Naive thymus-derived CD4-positive, alpha-beta T cell (primary cell): ENCODE data around the gene SAG. TPM values are rescaled to one million over a fixed set of nuclear protein-coding genes. Genes with fewer than 3 reads are reported as not detected.

Experiments
- ATAC-seq: fragments of 150-1000 bp; cut with Tn5 transposase; 2 replicates; pipeline ENCODE4 v1.10.0; 2021; ENCODE audit warnings: mild to moderate bottlenecking, moderate library complexity
- CTCF ChIA-PET: fragments of 350-600 bp; sonication (Branson Sonifier 250); formaldehyde crosslinking; loops from one replicate; lab custom pipeline; 2021; ENCODE audit warnings: antibody characterized with exemption; lab: Charles Lee
- POLR2A ChIA-PET: fragments of 350-600 bp; sonication (Branson Sonifier 250); formaldehyde crosslinking; loops from one replicate; lab custom pipeline; 2021; ENCODE audit warnings: antibody characterized with exemption, inconsistent platforms; lab: Charles Lee
- DNase-seq, 9 donors: peaks; one replicate each; pipeline versions ENCODE4 v3.0.0 to v3.0.0-alpha.2; 2020 to 2022; ENCODE audit warnings: mixed read lengths in 1 of 9
- H3K27ac ChIP-seq: one replicate; pipeline ENCODE4 v1.7.0; 2013; ENCODE audit warnings: mild to moderate bottlenecking, low read depth, low read length, moderate library complexity
- H3K27me3 ChIP-seq, 2 donors: one replicate each; pipeline ENCODE4 v1.7.0; 2013; ENCODE audit warnings: low read length in 2 of 2, mild to moderate bottlenecking in 2 of 2, moderate library complexity in 2 of 2; ENCODE audit not compliant: control insufficient read depth in 2 of 2, insufficient read depth in 2 of 2
- H3K36me3 ChIP-seq, 3 experiments: 1 replicate in 2 of 3; 2 replicates in 1 of 3; pipeline ENCODE4 v1.7.0; 2013; ENCODE audit warnings: low read length in 3 of 3, mild to moderate bottlenecking in 3 of 3, moderate library complexity in 1 of 3; ENCODE audit not compliant: insufficient read depth in 3 of 3, control insufficient read depth in 2 of 3
- H3K4me1 ChIP-seq, 2 donors: one replicate each; pipeline ENCODE4 v1.7.0; 2013; ENCODE audit warnings: low read length in 2 of 2, mild to moderate bottlenecking in 2 of 2, moderate library complexity in 1 of 2; ENCODE audit not compliant: control insufficient read depth in 2 of 2, insufficient read depth in 2 of 2
- H3K4me3 ChIP-seq: 2 replicates; pipeline ENCODE4 v1.7.0; 2013; ENCODE audit warnings: mild to moderate bottlenecking, low read length
- H3K9me3 ChIP-seq, 3 experiments: 1 replicate in 2 of 3; 2 replicates in 1 of 3; pipeline ENCODE4 v1.7.0; 2013; ENCODE audit warnings: low read length in 3 of 3; ENCODE audit not compliant: control insufficient read depth in 2 of 3
- H3K27ac Mint-ChIP-seq, 9 donors: one replicate each; pipeline ENCODE4 v1.8.0; 2020 to 2022; ENCODE audit warnings: mixed read lengths in 9 of 9, mild to moderate bottlenecking in 8 of 9, moderate library complexity in 5 of 9, inconsistent platforms in 2 of 9
- H3K27me3 Mint-ChIP-seq, 5 donors: one replicate each; pipeline ENCODE4 v1.8.0; 2021 to 2022; ENCODE audit warnings: mixed read lengths in 5 of 5, mild to moderate bottlenecking in 1 of 5
- H3K36me3 Mint-ChIP-seq, 5 donors: one replicate each; pipeline ENCODE4 v1.8.0; 2020 to 2022; ENCODE audit warnings: mixed read lengths in 5 of 5, mild to moderate bottlenecking in 3 of 5, inconsistent platforms in 1 of 5
- H3K4me1 Mint-ChIP-seq, 7 donors: one replicate each; pipeline ENCODE4 v1.8.0; 2020 to 2022; ENCODE audit warnings: mixed read lengths in 7 of 7, mild to moderate bottlenecking in 3 of 7, inconsistent platforms in 1 of 7
- H3K4me3 Mint-ChIP-seq, 10 donors: one replicate each; pipeline ENCODE4 v1.8.0; 2020 to 2022; ENCODE audit warnings: mild to moderate bottlenecking in 10 of 10, mixed read lengths in 10 of 10, moderate library complexity in 6 of 10, inconsistent platforms in 2 of 10
- H3K9me3 Mint-ChIP-seq, 11 donors: one replicate each; pipeline ENCODE4 v1.8.0; 2020 to 2022; ENCODE audit warnings: mixed read lengths in 11 of 11, mild to moderate bottlenecking in 4 of 11, inconsistent platforms in 1 of 11, moderate library complexity in 1 of 11
- intact Hi-C, 2 donors: fragments of 100-400 bp; cut with micrococcal nuclease; formaldehyde crosslinking; loops; one replicate each; pipeline ENCODE4 v1.15.1; 2023
- polyA plus RNA-seq, 2 donors: library from polyadenylated mRNA; unstranded; fragments of 300-500 nt; fragmentation: Illumina TruSeq; gene quantifications; one replicate each; pipeline ENCODE4 v1.2.3, GENCODE V29; 2021
- total RNA-seq, 6 experiments: library from RNA in 5 of 6; stranded (reverse) in 5 of 6; gene quantifications; 1 replicate in 5 of 6; 2 replicates in 1 of 6; pipeline ENCODE4 v1.2.3 and lab custom pipeline; 2021 to 2026

Gene SAG
- total and polyA plus RNA-seq, 7 experiments from 2014 or later = 0.05 to 0.65 (median 0.10) TPM; not detected in 4

GRCh38 chr2:233342301-233342700, 34.7 kb downstream of the SAG start:
- POLR2A ChIA-PET = interaction anchor here (2.5 kb wide), 1 partner anchor 11 kb away, joined by 11 read pairs; no protein-coding TSS in a partner anchor
- peaks cover 5 to 18% (median 16%) of the 10 kb centered on the region in 7 donors for H3K4me1 Mint-ChIP-seq
- H3K27ac Mint-ChIP-seq = no peak overlapping the region
- Histone ChIP-seq H3K9me3 (no peaks in the 10 kb centered on the region), H3K27me3 (no peaks in the 10 kb centered on the region), H3K36me3 (no peaks in the 10 kb centered on the region), H3K4me3 (no peak overlapping the region), H3K27ac (no peak overlapping the region), H3K4me1 (no peaks in the 10 kb centered on the region)
- DNase-seq (no peak), ATAC-seq (no peak)
- intact Hi-C loops = no loop called here
- CTCF ChIA-PET = interaction anchor here (0.6 to 0.8 kb wide), 4 partner anchors 56 to 886 kb away, joined by 3 to 4 read pairs (median 4); partner anchors contain the start of genes ALPI and ATG16L1
- peaks cover 0 to 4% (median 0%) of the 10 kb centered on the region in 5 donors for H3K36me3 Mint-ChIP-seq
- no peak overlapping the region for H3K4me3 Mint-ChIP-seq
- peaks cover 0 to 17% (median 0%) of the 10 kb centered on the region in 5 donors for H3K27me3 Mint-ChIP-seq
- H3K9me3 Mint-ChIP-seq = peaks cover 0 to 3% (median 0%) of the 10 kb centered on the region in 11 donors

GRCh38 chr2:233343171-233343705, 35.6 kb downstream of the SAG start:
- Histone ChIP-seq H3K36me3 (no peaks in the 10 kb centered on the region), H3K27ac (no peak overlapping the region), H3K27me3 (no peaks in the 10 kb centered on the region), H3K9me3 (no peaks in the 10 kb centered on the region), H3K4me1 (no peaks in the 10 kb centered on the region), H3K4me3 (no peak overlapping the region)
- Mint-ChIP-seq H3K36me3 (peaks cover 0 to 4% (median 0%) of the 10 kb centered on the region in 5 donors), H3K27me3 (peaks cover 0 to 11% (median 0%) of the 10 kb centered on the region in 5 donors), H3K4me3 (no peak overlapping the region), H3K4me1 (peaks cover 5 to 17% (median 11%) of the 10 kb centered on the region in 7 donors), H3K9me3 (peaks cover 0 to 3% (median 0%) of the 10 kb centered on the region in 11 donors), H3K27ac (no peak overlapping the region)
- ChIA-PET POLR2A (interaction anchor here (0.8 to 2.5 kb wide), 4 partner anchors 9 to 75 kb away, joined by 3 to 11 read pairs (median 3); no protein-coding TSS in a partner anchor), CTCF (interaction anchor here (0.7 kb wide), 1 partner anchor 12 kb away, joined by 3 read pairs; no protein-coding TSS in a partner anchor)
- DNase-seq (no peak), ATAC-seq (no peak)
- intact Hi-C loops = no loop called here

GRCh38 chr2:233346376-233346775, 38.8 kb downstream of the SAG start:
- ATAC-seq (no peak), DNase-seq (no peak)
- no peaks in the 10 kb centered on the region for H3K36me3 ChIP-seq
- H3K4me3 ChIP-seq = no peak overlapping the region
- H3K27ac Mint-ChIP-seq = peak overlapping the region in 2 of 9 donors; percentile 17 to 60
- H3K27ac ChIP-seq = no peak overlapping the region
- ChIA-PET POLR2A (interaction anchor here (0.6 to 1.7 kb wide), 4 partner anchors 11 to 79 kb away, joined by 3 to 5 read pairs (median 4); no protein-coding TSS in a partner anchor), CTCF (no interaction called here)
- no peaks in the 10 kb centered on the region for H3K4me1 ChIP-seq
- intact Hi-C loops = no loop called here
- peaks cover 0 to 11% (median 0%) of the 10 kb centered on the region in 5 donors for H3K27me3 Mint-ChIP-seq
- no peaks in the 10 kb centered on the region for H3K27me3 ChIP-seq
- H3K36me3 Mint-ChIP-seq = peaks cover 0 to 3% (median 0%) of the 10 kb centered on the region in 5 donors
- H3K9me3 ChIP-seq = no peaks in the 10 kb centered on the region
- H3K9me3 Mint-ChIP-seq = peaks cover 0 to 2% (median 0%) of the 10 kb centered on the region in 11 donors
- H3K4me1 Mint-ChIP-seq = peaks cover 20 to 25% (median 22%) of the 10 kb centered on the region in 7 donors
- no peak overlapping the region for H3K4me3 Mint-ChIP-seq

GRCh38 chr2:233346930-233347329, 39.3 kb downstream of the SAG start:
- Histone ChIP-seq H3K36me3 (no peaks in the 10 kb centered on the region), H3K9me3 (no peaks in the 10 kb centered on the region), H3K27ac (no peak overlapping the region), H3K4me3 (no peak overlapping the region), H3K27me3 (no peaks in the 10 kb centered on the region), H3K4me1 (no peaks in the 10 kb centered on the region)
- CTCF ChIA-PET = interaction anchor here (0.6 kb wide), 2 partner anchors 122 to 1756 kb away, joined by 5 to 7 read pairs; no protein-coding TSS in a partner anchor
- intact Hi-C loops = no loop called here
- Mint-ChIP-seq H3K4me3 (no peak overlapping the region), H3K9me3 (no peaks in the 10 kb centered on the region), H3K27me3 (peaks cover 0 to 11% (median 0%) of the 10 kb centered on the region in 5 donors), H3K36me3 (peaks cover 0 to 2% (median 0%) of the 10 kb centered on the region in 5 donors), H3K27ac (no peak overlapping the region), H3K4me1 (peaks cover 20 to 27% (median 21%) of the 10 kb centered on the region in 7 donors)
- ATAC-seq (no peak), DNase-seq (no peak)
- POLR2A ChIA-PET = interaction anchor here (0.6 to 1.5 kb wide), 3 partner anchors 12 to 79 kb away, joined by 3 to 4 read pairs (median 3); no protein-coding TSS in a partner anchor

GRCh38 chr2:233349005-233349998, 41.7 kb downstream of the SAG start:
- H3K4me1 Mint-ChIP-seq = peaks cover 28 to 40% (median 33%) of the 10 kb centered on the region in 7 donors
- Histone ChIP-seq H3K9me3 (no peaks in the 10 kb centered on the region), H3K36me3 (no peaks in the 10 kb centered on the region), H3K4me3 (no peak overlapping the region), H3K27ac (no peak overlapping the region), H3K27me3 (no peaks in the 10 kb centered on the region), H3K4me1 (peaks cover 9 to 10% of the 10 kb centered on the region in 2 donors)
- ChIA-PET POLR2A (interaction anchor here (1.3 to 1.6 kb wide), 2 partner anchors 10 to 18 kb away, joined by 5 read pairs; no protein-coding TSS in a partner anchor), CTCF (no interaction called here)
- H3K27me3 Mint-ChIP-seq = peaks cover 0 to 2% (median 0%) of the 10 kb centered on the region in 5 donors
- intact Hi-C loops = no loop called here
- H3K9me3 Mint-ChIP-seq = no peaks in the 10 kb centered on the region
- peak; percentile 16 for ATAC-seq
- peaks cover 0 to 6% (median 0%) of the 10 kb centered on the region in 5 donors for H3K36me3 Mint-ChIP-seq
- DNase-seq = no peak
- H3K4me3 Mint-ChIP-seq = peak overlapping the region in 2 of 10 donors; percentile 38 to 41
- peak overlapping the region in 6 of 9 donors; percentile 5 to 76 (median 42) for H3K27ac Mint-ChIP-seq

GRCh38 chr2:233350708-233351107, 43.1 kb downstream of the SAG start:
- Histone ChIP-seq H3K4me3 (no peak overlapping the region), H3K27me3 (no peaks in the 10 kb centered on the region), H3K9me3 (no peaks in the 10 kb centered on the region), H3K36me3 (no peaks in the 10 kb centered on the region), H3K4me1 (peaks cover 9 to 11% of the 10 kb centered on the region in 2 donors), H3K27ac (no peak overlapping the region)
- ChIA-PET POLR2A (interaction anchor here (0.7 to 1.6 kb wide), 4 partner anchors 12 to 267 kb away, joined by 3 to 7 read pairs (median 5); no protein-coding TSS in a partner anchor), CTCF (interaction anchor here (0.6 kb wide), 1 partner anchor 50 kb away, joined by 4 read pairs; no protein-coding TSS in a partner anchor)
- DNase-seq (no peak), ATAC-seq (peak; percentile 19)
- H3K27me3 Mint-ChIP-seq = no peaks in the 10 kb centered on the region
- H3K9me3 Mint-ChIP-seq = peaks cover 0 to 3% (median 0%) of the 10 kb centered on the region in 11 donors
- peaks cover 0 to 10% (median 0%) of the 10 kb centered on the region in 5 donors for H3K36me3 Mint-ChIP-seq
- intact Hi-C loops = no loop called here
- H3K4me3 Mint-ChIP-seq = peak overlapping the region in 1 of 10 donors; percentile 12
- H3K4me1 Mint-ChIP-seq = peaks cover 35 to 47% (median 41%) of the 10 kb centered on the region in 7 donors
- H3K27ac Mint-ChIP-seq = peak overlapping the region in 3 of 9 donors; percentile 25 to 46 (median 26)
